GM23338 (cell line): Measurements from ENCODE around the gene ME3. TPM values are rescaled to one million over a fixed set of nuclear protein-coding genes. Genes with fewer than 3 reads are reported as not detected.

Experiments used
- ATAC-seq: fragments of 200-7000 bp; cut with Tn5 transposase; 3 replicates; pipeline ENCODE4 v1.9.1; 2020
- DNase-seq: peaks from one replicate; pipeline ENCODE4 v3.0.0-alpha.2; 2015; ENCODE audit warnings: low spot score
- H2AFZ ChIP-seq: fragments of 200-600 bp; sonication (generic); 2 replicates; pipeline ENCODE4 v1.8.0; 2016; ENCODE audit warnings: antibody characterized with exemption, mild to moderate bottlenecking, moderate library complexity
- H3F3A ChIP-seq: fragments of 200-600 bp; sonication (generic); replicated peaks from 2 replicates; pipeline ENCODE4 v1.8.0; 2017; ENCODE audit warnings: antibody characterized with exemption, mixed run types, low read depth
- H3K27ac ChIP-seq: fragments of 200-600 bp; sonication (generic); 2 replicates; pipeline ENCODE4 v1.6.1; 2016; ENCODE audit warnings: low read depth
- H3K27me3 ChIP-seq: fragments of 200-600 bp; sonication (generic); 2 replicates; pipeline ENCODE4 v1.8.0; 2016; ENCODE audit warnings: mild to moderate bottlenecking, mixed run types, moderate library complexity; ENCODE audit not compliant: insufficient read depth
- H3K36me3 ChIP-seq: fragments of 200-600 bp; sonication (generic); 2 replicates; pipeline ENCODE4 v1.8.0; 2016; ENCODE audit warnings: mild to moderate bottlenecking; ENCODE audit not compliant: insufficient read depth
- H3K4me1 ChIP-seq: fragments of 200-600 bp; sonication (generic); 2 replicates; pipeline ENCODE4 v1.8.0; 2016; ENCODE audit warnings: mild to moderate bottlenecking, moderate library complexity; ENCODE audit not compliant: insufficient read depth
- H3K4me2 ChIP-seq: fragments of 200-600 bp; sonication (generic); 2 replicates; pipeline ENCODE4 v1.7.1; 2017; ENCODE audit warnings: mixed run types
- H3K4me3 ChIP-seq: fragments of 200-600 bp; sonication (generic); 2 replicates; pipeline ENCODE4 v1.6.1; 2016; ENCODE audit warnings: mixed run types
- H3K79me2 ChIP-seq: fragments of 200-600 bp; sonication (generic); replicated peaks from 2 replicates; pipeline ENCODE4 v1.8.0; 2017; ENCODE audit warnings: mild to moderate bottlenecking; ENCODE audit not compliant: insufficient read depth
- H3K9me2 ChIP-seq: fragments of 200-600 bp; sonication (generic); 2 replicates; pipeline ENCODE4 v1.8.0; 2017; ENCODE audit not compliant: insufficient read depth
- H4K20me1 ChIP-seq: fragments of 200-600 bp; sonication (generic); replicated peaks from 2 replicates; pipeline ENCODE4 v1.8.0; 2017; ENCODE audit warnings: mild to moderate bottlenecking; ENCODE audit not compliant: insufficient read depth
- H3K27ac Mint-ChIP-seq: 2 replicates; pipeline ENCODE4 v1.8.0; 2020; ENCODE audit warnings: inconsistent platforms, mild to moderate bottlenecking, moderate library complexity, mixed read lengths
- H3K27me3 Mint-ChIP-seq: 3 replicates; pipeline ENCODE4 v1.8.0; 2022; ENCODE audit warnings: low read depth, mild to moderate bottlenecking, moderate library complexity, mixed read lengths, inconsistent platforms; ENCODE audit not compliant: insufficient read depth, poor library complexity
- H3K36me3 Mint-ChIP-seq: 3 replicates; pipeline ENCODE4 v1.8.0; 2021; ENCODE audit warnings: low read depth, mild to moderate bottlenecking, inconsistent platforms, moderate library complexity, mixed read lengths
- H3K4me1 Mint-ChIP-seq: 3 replicates; pipeline ENCODE4 v1.8.0; 2020; ENCODE audit warnings: mild to moderate bottlenecking, inconsistent platforms, mixed read lengths
- H3K4me3 Mint-ChIP-seq: 3 replicates; pipeline ENCODE4 v1.8.0; 2021; ENCODE audit warnings: moderate library complexity, mild to moderate bottlenecking, inconsistent platforms, mixed read lengths
- H3K9me3 Mint-ChIP-seq: 3 replicates; pipeline ENCODE4 v1.8.0; 2020; ENCODE audit warnings: moderate library complexity, mild to moderate bottlenecking, inconsistent platforms, mixed read lengths
- CREB1 ChIP-seq: fragments of 250-450 bp; sonication (Bioruptor Pico); IDR thresholded peaks from 2 replicates; pipeline ENCODE4 v1.5.0; 2020; ENCODE audit warnings: low read depth, mild to moderate bottlenecking, moderate library complexity
- JUNB ChIP-seq: IDR thresholded peaks from one replicate; pipeline ENCODE4 v1.6.1; 2016; ENCODE audit warnings: antibody characterized with exemption; ENCODE audit not compliant: unreplicated experiment
- REST ChIP-seq: IDR thresholded peaks from one replicate; pipeline ENCODE4 v1.6.1; 2018; ENCODE audit warnings: antibody characterized with exemption; ENCODE audit not compliant: unreplicated experiment
- polyA plus RNA-seq: library from polyadenylated mRNA; unstranded; fragments of >200 nt; fragmentation: Nextera tagmentation; extraction: Ambion mirVana; gene quantifications from 2 replicates; pipeline ENCODE4 v1.2.1, GENCODE V29; 2016
- total RNA-seq: library from RNA; depleted of rRNA; stranded (reverse); fragments of >200 nt; shearing (Covaris generic); gene quantifications from 2 replicates; pipeline ENCODE4 v1.2.3, GENCODE V29; 2014
- TF ChIP-seq, protein P1 (sequence below): fragments of 250-450 bp; sonication (Bioruptor Pico); IDR thresholded peaks from 2 replicates; pipeline ENCODE4 v1.5.0; 2020; ENCODE audit warnings: mild to moderate bottlenecking, moderate library complexity

Gene ME3
- total and polyA plus RNA-seq, 2 experiments from 2014 or later: 1.3 to 4.0 TPM

DNA sequence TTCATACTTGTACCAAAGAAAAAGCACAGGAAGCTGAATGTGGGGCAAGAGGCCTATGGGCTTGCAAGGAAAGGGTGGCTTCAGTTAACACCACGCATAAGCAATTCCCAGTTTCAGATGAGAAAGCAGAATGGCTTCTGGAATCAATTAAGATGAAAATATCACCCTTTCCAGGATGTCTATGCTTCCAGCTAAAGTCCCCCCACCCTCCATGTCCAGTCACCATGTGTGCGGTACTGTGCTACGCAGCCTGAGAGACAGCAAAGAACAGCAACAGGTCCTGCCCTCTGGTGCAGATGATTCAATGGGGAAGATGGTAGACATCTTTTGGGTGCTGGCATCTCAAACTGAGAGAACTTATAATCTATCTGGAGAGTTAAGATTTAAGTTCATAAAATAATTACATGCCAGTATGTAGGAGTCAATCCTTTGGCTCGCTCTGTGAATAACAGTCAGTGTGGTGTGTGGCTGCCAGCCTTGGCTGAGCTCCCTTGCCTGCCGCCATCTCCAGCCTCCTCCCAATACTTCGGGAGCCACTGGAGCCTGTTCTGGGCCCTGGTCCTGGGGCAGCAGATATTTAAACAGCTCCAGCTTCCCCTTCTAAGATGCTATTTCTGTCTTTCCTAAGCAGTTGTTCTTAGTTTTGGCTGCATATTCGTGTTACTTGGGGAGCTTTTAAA, 44.5 kb downstream of the ME3 start:
- Histone ChIP-seq H3K36me3 (no peaks in the 10 kb centered on the region), H3F3A (no peaks in the 10 kb centered on the region), H3K79me2 (no peaks in the 10 kb centered on the region), H2AFZ (no peak overlapping the region), H3K4me3 (no peak overlapping the region), H3K4me1 (no peaks in the 10 kb centered on the region), H3K27me3 (no peaks in the 10 kb centered on the region), H3K4me2 (no peak overlapping the region), H4K20me1 (no peaks in the 10 kb centered on the region), H3K27ac (no peak overlapping the region), H3K9me2 (no peaks in the 10 kb centered on the region)
- DNase-seq (no peak), ATAC-seq (no peak)
- H3K9me3 Mint-ChIP-seq: no peaks in the 10 kb centered on the region
- no peak overlapping the region for H3K4me3 Mint-ChIP-seq
- H3K4me1 Mint-ChIP-seq: no peaks in the 10 kb centered on the region
- no peaks in the 10 kb centered on the region for H3K36me3 Mint-ChIP-seq
- H3K27me3 Mint-ChIP-seq: no peaks in the 10 kb centered on the region
- no peak for TF ChIP-seq CREB1 (CRISPR knock-in tag)
- no peak for TF ChIP-seq REST
- TF ChIP-seq JUNB: no peak
- TF ChIP-seq, protein P1, sequence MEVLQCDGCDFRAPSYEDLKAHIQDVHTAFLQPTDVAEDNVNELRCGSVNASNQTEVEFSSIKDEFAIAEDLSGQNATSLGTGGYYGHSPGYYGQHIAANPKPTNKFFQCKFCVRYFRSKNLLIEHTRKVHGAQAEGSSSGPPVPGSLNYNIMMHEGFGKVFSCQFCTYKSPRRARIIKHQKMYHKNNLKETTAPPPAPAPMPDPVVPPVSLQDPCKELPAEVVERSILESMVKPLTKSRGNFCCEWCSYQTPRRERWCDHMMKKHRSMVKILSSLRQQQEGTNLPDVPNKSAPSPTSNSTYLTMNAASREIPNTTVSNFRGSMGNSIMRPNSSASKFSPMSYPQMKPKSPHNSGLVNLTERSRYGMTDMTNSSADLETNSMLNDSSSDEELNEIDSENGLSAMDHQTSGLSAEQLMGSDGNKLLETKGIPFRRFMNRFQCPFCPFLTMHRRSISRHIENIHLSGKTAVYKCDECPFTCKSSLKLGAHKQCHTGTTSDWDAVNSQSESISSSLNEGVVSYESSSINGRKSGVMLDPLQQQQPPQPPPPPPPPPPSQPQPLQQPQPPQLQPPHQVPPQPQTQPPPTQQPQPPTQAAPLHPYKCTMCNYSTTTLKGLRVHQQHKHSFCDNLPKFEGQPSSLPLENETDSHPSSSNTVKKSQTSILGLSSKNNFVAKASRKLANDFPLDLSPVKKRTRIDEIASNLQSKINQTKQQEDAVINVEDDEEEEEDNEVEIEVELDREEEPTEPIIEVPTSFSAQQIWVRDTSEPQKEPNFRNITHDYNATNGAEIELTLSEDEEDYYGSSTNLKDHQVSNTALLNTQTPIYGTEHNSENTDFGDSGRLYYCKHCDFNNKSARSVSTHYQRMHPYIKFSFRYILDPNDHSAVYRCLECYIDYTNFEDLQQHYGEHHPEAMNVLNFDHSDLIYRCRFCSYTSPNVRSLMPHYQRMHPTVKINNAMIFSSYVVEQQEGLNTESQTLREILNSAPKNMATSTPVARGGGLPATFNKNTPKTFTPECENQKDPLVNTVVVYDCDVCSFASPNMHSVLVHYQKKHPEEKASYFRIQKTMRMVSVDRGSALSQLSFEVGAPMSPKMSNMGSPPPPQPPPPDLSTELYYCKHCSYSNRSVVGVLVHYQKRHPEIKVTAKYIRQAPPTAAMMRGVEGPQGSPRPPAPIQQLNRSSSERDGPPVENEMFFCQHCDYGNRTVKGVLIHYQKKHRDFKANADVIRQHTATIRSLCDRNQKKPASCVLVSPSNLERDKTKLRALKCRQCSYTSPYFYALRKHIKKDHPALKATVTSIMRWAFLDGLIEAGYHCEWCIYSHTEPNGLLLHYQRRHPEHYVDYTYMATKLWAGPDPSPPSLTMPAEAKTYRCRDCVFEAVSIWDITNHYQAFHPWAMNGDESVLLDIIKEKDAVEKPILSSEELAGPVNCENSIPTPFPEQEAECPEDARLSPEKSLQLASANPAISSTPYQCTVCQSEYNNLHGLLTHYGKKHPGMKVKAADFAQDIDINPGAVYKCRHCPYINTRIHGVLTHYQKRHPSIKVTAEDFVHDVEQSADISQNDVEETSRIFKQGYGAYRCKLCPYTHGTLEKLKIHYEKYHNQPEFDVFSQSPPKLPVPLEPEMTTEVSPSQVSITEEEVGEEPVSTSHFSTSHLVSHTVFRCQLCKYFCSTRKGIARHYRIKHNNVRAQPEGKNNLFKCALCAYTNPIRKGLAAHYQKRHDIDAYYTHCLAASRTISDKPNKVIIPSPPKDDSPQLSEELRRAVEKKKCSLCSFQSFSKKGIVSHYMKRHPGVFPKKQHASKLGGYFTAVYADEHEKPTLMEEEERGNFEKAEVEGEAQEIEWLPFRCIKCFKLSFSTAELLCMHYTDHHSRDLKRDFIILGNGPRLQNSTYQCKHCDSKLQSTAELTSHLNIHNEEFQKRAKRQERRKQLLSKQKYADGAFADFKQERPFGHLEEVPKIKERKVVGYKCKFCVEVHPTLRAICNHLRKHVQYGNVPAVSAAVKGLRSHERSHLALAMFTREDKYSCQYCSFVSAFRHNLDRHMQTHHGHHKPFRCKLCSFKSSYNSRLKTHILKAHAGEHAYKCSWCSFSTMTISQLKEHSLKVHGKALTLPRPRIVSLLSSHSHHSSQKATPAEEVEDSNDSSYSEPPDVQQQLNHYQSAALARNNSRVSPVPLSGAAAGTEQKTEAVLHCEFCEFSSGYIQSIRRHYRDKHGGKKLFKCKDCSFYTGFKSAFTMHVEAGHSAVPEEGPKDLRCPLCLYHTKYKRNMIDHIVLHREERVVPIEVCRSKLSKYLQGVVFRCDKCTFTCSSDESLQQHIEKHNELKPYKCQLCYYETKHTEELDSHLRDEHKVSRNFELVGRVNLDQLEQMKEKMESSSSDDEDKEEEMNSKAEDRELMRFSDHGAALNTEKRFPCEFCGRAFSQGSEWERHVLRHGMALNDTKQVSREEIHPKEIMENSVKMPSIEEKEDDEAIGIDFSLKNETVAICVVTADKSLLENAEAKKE: no peak
- H3K27ac Mint-ChIP-seq: no peak overlapping the region
